ENCODE data around the gene WBP1L.
"Not testable (repeated sequence)": the region's sequence is repeated elsewhere in the genome, so short reads cannot be mapped to it uniquely, and the experiment has no call there.

WBP1L gene

DNA sequence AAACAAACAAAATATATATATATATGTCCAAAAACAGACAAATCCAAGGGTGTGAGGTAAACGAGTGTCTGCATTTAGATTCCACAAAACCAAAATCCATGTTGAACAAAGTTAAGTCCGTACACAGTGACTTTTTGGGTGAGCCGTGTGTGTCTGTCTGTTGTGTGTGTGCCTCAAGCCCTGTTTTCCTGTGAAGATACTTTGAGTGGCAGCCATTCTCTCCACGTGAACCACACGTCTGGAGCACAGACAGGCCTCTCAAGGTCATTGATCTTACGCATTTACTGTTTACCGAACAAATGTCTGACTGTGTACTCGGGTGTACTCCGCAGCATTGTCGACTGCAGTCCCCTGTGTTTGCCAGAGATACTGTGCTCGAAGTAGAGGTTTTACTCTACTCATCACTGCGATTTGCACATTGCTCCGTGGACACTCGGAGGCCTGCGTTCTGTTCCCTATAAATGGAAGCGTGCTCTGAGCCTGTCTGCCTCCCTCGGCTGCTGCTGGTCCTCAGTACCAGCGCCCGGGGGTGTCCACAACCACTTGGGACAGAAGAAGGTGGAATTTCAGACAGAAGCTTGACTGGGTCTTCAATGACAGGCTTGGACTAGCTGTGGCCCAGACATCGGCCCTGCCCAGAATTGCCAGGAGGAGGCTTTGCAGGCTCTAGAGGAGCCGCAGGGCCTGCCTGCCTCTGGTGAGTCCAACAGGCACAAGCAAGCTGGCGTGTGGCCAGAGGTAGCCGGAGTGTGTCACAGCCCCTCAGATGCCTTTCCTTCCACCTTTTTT, 71.3 kb downstream of the WBP1L start:
- no peak overlapping the region for H3K4me3 ChIP-seq (ENCODE audit: low read depth, low read length)
- peak; percentile 72 for DNase-seq (ENCODE audit: low read depth, low spot score)
- no peak for TF ChIP-seq CTCF (IDR thresholded peaks at IDR 0.05; ENCODE audit: low read depth, low read length)
- in situ Hi-C loops (cut with HindIII; ENCODE audit: low sequenced_read_pairs), result no loop called here

- no peak overlapping the region for H3K4me3 ChIP-seq (ENCODE audit: low read depth, low read length)
- in situ Hi-C loops (cut with HindIII; ENCODE audit: low sequenced_read_pairs), result no loop called here
- DNase-seq (ENCODE audit: low read depth, low spot score), result peak; percentile 93
- TF ChIP-seq CTCF (IDR thresholded peaks at IDR 0.05; ENCODE audit: low read depth, low read length), result no peak
Observed at GRCh38 chr10:102815790-102816549, 72.2 kb downstream of the WBP1L start.

GRCh38 chr10:102817175-102817574, 73.4 kb downstream of the WBP1L start:
- TF ChIP-seq CTCF (IDR thresholded peaks at IDR 0.05; ENCODE audit: low read depth, low read length), result no peak
- no peak for DNase-seq (ENCODE audit: low read depth, low spot score)
- no peak overlapping the region for H3K4me3 ChIP-seq (ENCODE audit: low read depth, low read length)
- in situ Hi-C loops (cut with HindIII; ENCODE audit: low sequenced_read_pairs), result no loop called here

DNA sequence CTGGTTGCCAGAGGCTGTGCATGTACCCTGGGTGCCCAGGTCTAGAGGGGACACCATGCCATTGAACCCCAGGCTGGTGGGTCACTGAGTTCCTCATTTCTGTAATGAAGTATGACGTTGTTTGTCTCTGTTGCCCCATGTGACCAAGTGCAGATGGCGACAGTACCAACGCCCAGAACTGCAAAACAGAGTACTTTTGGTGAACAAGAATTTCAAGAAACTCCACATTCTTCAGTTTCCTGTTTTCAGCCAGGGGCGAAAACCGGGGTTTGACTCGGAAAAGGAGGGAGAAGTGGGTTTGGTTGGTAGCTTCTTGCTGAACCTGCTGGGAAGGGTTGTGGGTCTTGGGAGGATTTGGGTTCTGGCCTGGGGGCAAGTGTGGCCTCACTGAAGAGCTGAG, 75.3 kb downstream of the WBP1L start:
- no peak for TF ChIP-seq CTCF (IDR thresholded peaks at IDR 0.05; ENCODE audit: low read depth, low read length)
- no peak for DNase-seq (ENCODE audit: low read depth, low spot score)
- in situ Hi-C loops (cut with HindIII; ENCODE audit: low sequenced_read_pairs), result no loop called here
- no peak overlapping the region for H3K4me3 ChIP-seq (ENCODE audit: low read depth, low read length)

- H3K4me3 ChIP-seq (ENCODE audit: low read depth, low read length); in situ Hi-C loops (cut with HindIII; ENCODE audit: low sequenced_read_pairs); DNase-seq (ENCODE audit: low read depth, low spot score): not testable (repeated sequence)
Observed at GRCh38 chr10:102820008-102820407, 76.3 kb downstream of the WBP1L start.

DNA sequence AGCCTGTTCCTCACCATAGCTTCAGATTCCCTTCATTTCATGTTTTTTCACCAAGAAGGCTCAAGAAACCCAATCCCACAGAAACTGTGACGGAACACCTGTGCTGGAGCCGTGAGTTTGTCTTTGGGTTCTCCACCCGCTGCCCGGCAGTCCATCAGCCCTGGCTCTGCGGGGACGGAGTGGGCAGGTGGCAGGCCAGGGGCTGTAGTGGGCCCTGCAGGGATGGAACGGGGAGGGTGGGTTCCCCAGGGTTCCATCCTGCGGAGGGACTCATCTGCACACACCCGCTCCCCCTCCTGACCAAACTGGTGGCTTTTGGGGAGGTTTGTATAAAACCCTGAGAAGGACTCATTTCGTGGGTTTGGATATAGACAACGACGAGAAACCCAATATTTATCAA, 78.5 kb downstream of the WBP1L start:
- no peak overlapping the region for H3K4me3 ChIP-seq (ENCODE audit: low read depth, low read length)
- TF ChIP-seq CTCF (IDR thresholded peaks at IDR 0.05; ENCODE audit: low read depth, low read length), result no peak
- in situ Hi-C loops (cut with HindIII; ENCODE audit: low sequenced_read_pairs), result no loop called here
- DNase-seq (ENCODE audit: low read depth, low spot score), result no peak

GRCh38 chr10:102824664-102825063, 80.9 kb downstream of the WBP1L start:
- DNase-seq (ENCODE audit: low read depth, low spot score), result no peak
- in situ Hi-C loops (cut with HindIII; ENCODE audit: low sequenced_read_pairs), result no loop called here
- no peak overlapping the region for H3K4me3 ChIP-seq (ENCODE audit: low read depth, low read length)
- TF ChIP-seq CTCF (IDR thresholded peaks at IDR 0.05; ENCODE audit: low read depth, low read length), result no peak
